Measurements from ENCODE around the gene IL17REL. TPM values are rescaled to one million over a fixed set of nuclear protein-coding genes. Genes with fewer than 3 reads are reported as not detected.

Gene IL17REL
- total and polyA plus RNA-seq, 2 of the 13 experiments (the other 11 are each of a cell fraction or from before 2014, with no cell fraction given): not detected

DNA sequence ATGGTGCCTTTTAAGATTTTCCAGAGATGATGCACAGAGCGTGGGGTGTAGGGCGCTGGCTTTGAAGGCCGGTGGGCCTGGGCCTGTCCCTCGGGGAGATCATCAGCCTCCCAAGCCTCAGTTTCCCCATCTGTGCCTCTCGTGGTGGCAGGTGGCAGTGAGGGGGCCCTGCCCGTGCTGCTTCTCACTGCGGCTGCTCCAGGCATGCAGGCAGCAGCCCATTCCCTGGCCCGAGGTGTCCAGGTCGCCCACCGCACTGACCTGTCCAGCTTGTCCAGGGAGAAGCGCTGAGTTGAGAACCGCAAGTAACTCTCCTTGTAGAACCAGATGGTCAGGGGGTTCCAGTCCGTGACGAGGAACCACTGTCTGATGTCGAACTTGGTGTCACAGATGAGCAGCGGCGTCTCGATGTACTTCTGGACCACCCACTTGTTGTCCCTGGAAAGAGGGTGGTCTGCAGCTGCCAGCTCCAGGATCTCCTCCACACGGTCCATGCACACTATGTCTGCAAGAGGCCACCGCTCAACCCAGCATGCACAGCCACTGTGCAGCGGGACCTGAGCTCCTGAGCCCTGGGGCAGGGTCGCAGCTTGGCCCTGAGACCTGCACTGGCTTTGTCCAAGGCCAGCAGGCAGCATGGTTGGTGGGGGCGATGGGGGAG, 20.5 kb upstream of the IL17REL start (continued):
- TF ChIP-seq SMAD9 (CRISPR knock-in tag; IDR thresholded peaks at IDR 0.05) (no peak), DPF2 (CRISPR knock-in tag; IDR thresholded peaks at IDR 0.05; ENCODE audit: borderline replicate concordance, low read depth) (no peak), TCF12 (IDR thresholded peaks at IDR 0.05) (no peak), TCF12 (CRISPR knock-in tag; IDR thresholded peaks at IDR 0.05) (no peak), ZBTB2 (CRISPR knock-in tag; IDR thresholded peaks at IDR 0.05; ENCODE audit: low read depth) (no peak), SSRP1 (CRISPR knock-in tag; IDR thresholded peaks at IDR 0.05) (no peak), ZNF800 (CRISPR knock-in tag; IDR thresholded peaks at IDR 0.05) (no peak), POLR2G (IDR thresholded peaks at IDR 0.05; ENCODE audit: low read depth, low read length) (no peak), KAT2B (IDR thresholded peaks at IDR 0.05; ENCODE audit: borderline replicate concordance, low read depth, low read length) (no peak), RNF2 (conservative IDR thresholded peaks at IDR 0.05; ENCODE audit: low read depth) (no peak), ZFP91 (CRISPR knock-in tag; IDR thresholded peaks at IDR 0.05; ENCODE audit: borderline replicate concordance) (no peak), TFDP2 (CRISPR knock-in tag; IDR thresholded peaks at IDR 0.05) (no peak), PHB2 (IDR thresholded peaks at IDR 0.05; ENCODE audit: partially characterized antibody) (no peak), ZNF225 (CRISPR knock-in tag; IDR thresholded peaks at IDR 0.05) (no peak), MAZ (IDR thresholded peaks at IDR 0.05; ENCODE audit: borderline replicate concordance, low read depth, low read length) (no peak), MAZ (CRISPR knock-in tag; IDR thresholded peaks at IDR 0.05; ENCODE audit: low read depth) (no peak)
- TF ChIP-seq, protein P1, sequence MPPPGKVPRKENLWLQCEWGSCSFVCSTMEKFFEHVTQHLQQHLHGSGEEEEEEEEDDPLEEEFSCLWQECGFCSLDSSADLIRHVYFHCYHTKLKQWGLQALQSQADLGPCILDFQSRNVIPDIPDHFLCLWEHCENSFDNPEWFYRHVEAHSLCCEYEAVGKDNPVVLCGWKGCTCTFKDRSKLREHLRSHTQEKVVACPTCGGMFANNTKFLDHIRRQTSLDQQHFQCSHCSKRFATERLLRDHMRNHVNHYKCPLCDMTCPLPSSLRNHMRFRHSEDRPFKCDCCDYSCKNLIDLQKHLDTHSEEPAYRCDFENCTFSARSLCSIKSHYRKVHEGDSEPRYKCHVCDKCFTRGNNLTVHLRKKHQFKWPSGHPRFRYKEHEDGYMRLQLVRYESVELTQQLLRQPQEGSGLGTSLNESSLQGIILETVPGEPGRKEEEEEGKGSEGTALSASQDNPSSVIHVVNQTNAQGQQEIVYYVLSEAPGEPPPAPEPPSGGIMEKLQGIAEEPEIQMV (CRISPR knock-in tag; IDR thresholded peaks at IDR 0.05; ENCODE audit: low read depth): no peak

All from HepG2 (cell line).